NK-92 treated with Interleukin-12 subunit alpha and Interleukin-12 subunit beta, amount 100 ng/mL, for 24 hours (cell line): Measurements from ENCODE around the gene UBR3.
"Not testable (repeated sequence)": the region's sequence is repeated elsewhere in the genome, so short reads cannot be mapped to it uniquely, and the experiment has no call there.

Source experiments
- DNase-seq: peaks from one replicate; lab custom pipeline; 2025; lab: John Stamatoyannopoulos, UW

UBR3 gene

GRCh38 chr2:169822036-169822435 lies 5.2 kb upstream of the UBR3 start:
- DNase-seq: no peak

GRCh38 chr2:169822785-169823392 lies 4.4 kb upstream of the UBR3 start:
- DNase-seq: no peak

- no peak for DNase-seq
These were observed 3.3 kb upstream of the UBR3 start for GRCh38 chr2:169823996-169824372.

- peak; percentile 71 for DNase-seq
These were observed 2.6 kb upstream of the UBR3 start, which contains the start of gene METTL5 for GRCh38 chr2:169824373-169825333. Gene METTL5, minus strand, starts transcription at chr2:169824905. Its CDS starts 308 bp downstream, at chr2:169824597.

GRCh38 chr2:169828141-169828811 lies 1.0 kb downstream of the UBR3 start:
- no peak for DNase-seq

- no peak for DNase-seq
These were observed 7.1 kb downstream of the UBR3 start for GRCh38 chr2:169834401-169834800.

- DNase-seq: no peak
These were observed 11.7 kb downstream of the UBR3 start for GRCh38 chr2:169838743-169839489.

GRCh38 chr2:169839954-169840746 lies 12.9 kb downstream of the UBR3 start:
- DNase-seq: no peak

- no peak for DNase-seq
These were observed 13.5 kb downstream of the UBR3 start for GRCh38 chr2:169840747-169841142.

GRCh38 chr2:169841625-169842024 lies 14.4 kb downstream of the UBR3 start:
- not testable (repeated sequence) for DNase-seq

- DNase-seq: no peak
These were observed 17.8 kb downstream of the UBR3 start for GRCh38 chr2:169845016-169845415.

GRCh38 chr2:169848959-169849693 lies 21.9 kb downstream of the UBR3 start:
- DNase-seq: not testable (repeated sequence)

- no peak for DNase-seq
These were observed 22.5 kb downstream of the UBR3 start for GRCh38 chr2:169849710-169850109.

- DNase-seq: no peak
These were observed 25.9 kb downstream of the UBR3 start for GRCh38 chr2:169853041-169853668.

GRCh38 chr2:169855281-169856258 lies 28.3 kb downstream of the UBR3 start:
- DNase-seq: not testable (repeated sequence)

- no peak for DNase-seq
These were observed 32.2 kb downstream of the UBR3 start for GRCh38 chr2:169859423-169859822.

GRCh38 chr2:169860149-169860548 lies 32.9 kb downstream of the UBR3 start:
- DNase-seq: no peak

GRCh38 chr2:169862816-169863215 lies 35.6 kb downstream of the UBR3 start:
- no peak for DNase-seq

GRCh38 chr2:169865492-169865891 lies 38.2 kb downstream of the UBR3 start:
- DNase-seq: no peak
